NCI-H345 treated with DMSO at 0.1 percent for 48 hours (cell line): ENCODE measurements around the gene STRN.
"Not testable (repeated sequence)": the region's sequence is repeated elsewhere in the genome, so short reads cannot be mapped to it uniquely, and the experiment has no call there.

Experiments used
- DNase-seq: peaks from one replicate; lab custom pipeline; 2025; ENCODE audit not compliant: unreplicated experiment; lab: John Stamatoyannopoulos, UW

STRN gene

DNA sequence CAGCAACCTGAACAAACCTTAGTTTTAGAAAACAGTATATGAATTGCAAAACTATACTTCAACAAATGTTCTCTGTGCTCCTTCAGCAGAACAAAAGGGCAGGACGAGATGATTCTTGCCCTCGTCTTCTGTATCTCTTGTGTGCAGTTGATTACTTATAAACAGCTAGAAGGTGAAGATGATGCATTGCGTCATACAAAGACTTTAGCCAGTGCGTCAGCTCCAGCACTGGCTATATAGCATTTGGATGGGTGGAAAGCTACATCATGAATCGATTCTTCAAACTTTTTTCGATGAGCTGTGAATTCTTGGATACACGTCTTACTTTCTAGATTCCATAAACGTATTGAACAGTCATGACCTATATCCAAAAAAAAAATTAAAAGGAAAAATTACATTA, 117.1 kb downstream of the STRN start:
- no peak for DNase-seq

DNA sequence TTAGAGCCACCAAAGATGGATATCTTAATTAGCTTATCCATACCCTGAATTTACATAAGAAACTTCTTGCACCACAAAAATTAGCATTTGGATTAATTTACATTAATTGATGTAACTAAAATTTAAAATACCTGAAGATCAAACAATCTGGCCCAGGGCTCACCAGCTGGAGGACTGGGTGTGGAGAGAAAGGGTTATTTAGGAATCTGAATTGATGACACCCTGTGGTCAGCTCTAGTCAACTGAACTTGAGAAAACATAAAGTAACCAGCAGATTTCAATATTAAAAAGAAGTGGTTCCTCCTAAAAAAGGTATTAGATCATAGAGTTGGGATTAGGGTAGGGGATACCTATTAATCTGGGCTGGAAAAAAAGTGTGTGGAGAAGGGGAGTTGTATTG, 122.5 kb downstream of the STRN start:
- DNase-seq: no peak

DNA sequence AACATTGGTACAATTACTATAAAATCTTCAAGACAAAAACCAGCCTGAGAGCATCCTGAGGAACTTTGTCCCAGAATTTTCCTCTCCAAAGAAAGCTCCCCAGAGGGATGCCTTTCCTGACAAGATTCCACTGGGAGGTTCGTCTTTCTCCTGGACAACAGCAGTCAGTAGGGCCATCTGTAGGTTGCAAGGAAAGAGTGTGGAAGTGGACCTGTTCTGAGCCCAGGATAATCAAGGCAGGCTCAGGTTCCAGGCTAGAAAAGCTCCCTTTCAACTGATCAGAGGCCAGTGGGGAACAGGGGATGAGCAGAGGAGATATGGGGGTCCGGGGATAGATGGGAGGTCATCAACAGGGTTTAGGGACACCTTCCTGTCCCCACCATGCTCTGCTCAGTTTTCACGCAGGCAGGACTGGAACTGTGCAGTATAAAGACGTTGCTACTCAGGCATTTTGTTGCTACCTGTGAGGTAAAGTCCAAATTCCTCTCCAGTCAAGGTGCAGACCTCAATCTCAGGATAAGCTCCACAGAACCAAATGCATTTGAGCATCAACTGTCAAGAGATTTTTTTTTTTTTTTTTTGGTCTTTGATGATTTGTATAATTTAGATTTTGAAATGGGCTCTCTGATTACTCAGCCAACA, 126.2 kb downstream of the STRN start:
- no peak for DNase-seq

DNA sequence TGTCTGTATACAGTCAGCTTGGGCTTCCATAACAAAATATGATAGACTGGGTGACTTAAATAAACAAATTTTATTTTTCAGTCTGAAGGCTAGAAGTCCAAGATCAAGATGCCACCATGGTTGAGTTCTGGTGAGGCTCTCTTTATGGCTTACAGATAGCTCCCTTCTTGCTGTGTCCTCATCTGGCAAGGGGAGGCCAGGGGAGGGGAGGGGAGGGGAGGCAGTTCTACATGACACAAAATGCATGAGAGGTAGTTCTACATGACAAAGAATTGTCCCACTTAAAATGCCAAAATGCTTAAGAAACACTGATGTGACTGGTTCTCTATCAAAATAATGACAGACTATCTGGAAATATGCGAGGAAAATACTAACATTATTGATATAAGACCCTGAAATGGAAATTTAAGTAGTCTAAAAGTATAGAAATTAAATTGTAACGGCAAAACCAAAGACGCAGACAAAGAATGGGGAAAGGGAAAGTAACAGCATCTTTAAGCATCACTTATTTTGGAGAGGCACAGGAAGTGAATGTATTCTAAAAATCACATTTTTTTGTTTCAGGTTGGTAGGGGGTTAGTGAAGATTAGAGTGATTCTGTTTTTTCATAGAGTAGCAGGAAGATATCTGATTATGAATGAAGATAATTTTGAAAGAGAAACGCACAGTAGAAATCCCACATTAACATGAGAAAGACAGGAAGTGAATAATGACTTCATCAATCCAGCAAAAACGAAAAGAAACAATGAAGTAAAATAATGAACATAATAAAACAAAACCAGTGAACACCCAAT, 131.4 kb downstream of the STRN start:
- DNase-seq: no peak

DNA sequence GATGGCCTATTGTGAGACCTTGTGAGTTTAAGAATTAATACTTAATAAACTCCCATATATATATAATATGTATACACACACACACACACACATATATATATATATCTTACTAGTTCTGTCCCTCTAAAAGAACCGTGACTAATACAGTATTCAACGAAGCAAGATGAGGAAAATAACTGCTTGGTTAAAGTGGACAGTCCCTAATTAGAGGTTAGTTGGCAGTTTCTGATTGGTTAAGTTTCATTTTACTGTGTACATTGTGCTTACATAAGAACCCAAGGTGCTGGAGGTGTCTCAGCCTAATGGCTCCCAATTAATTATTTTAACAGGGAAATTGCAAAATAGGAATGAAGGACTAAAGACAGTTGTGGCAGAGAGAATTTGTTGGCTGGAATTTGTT, 132.1 kb downstream of the STRN start:
- DNase-seq: no peak

DNA sequence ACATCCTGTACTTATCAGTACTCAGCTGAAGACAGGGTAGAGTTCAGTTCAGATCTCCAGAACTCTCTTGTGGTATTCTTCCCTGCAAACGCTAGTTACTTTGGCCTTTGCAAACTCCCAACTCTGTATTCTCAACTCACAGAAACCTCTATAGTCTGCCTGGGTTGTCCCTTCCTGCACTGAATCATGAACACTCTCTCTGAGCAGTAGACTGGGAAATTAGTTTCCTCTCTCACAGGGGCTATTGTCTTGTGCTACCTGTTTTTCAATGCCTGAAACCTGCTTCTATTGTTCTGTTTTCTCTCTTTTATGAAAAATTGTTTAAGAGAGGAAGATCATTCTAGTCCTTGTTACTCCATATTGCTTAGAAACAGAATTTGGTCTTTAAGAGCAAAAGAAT, 135.2 kb downstream of the STRN start:
- no peak for DNase-seq

DNA sequence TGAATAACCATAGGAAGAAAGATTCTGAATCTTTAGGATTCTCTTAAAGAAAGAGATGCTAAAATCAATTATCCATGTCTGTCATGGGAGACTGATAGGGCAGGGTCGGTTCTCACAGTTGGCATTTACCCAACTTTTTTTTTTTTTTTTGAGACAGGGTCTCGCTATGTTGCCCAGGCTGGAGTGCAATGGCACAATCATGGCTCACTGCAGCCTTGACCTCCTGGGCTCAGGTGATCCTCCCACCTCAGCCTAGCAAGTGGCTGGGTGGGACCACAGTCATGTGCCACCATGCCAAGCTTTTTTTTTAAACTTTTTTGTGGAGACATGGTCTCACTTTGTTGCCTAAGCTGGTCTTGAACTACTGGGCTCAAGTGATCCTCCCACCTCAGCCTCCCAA, 141.7 kb downstream of the STRN start:
- not testable (repeated sequence) for DNase-seq

DNA sequence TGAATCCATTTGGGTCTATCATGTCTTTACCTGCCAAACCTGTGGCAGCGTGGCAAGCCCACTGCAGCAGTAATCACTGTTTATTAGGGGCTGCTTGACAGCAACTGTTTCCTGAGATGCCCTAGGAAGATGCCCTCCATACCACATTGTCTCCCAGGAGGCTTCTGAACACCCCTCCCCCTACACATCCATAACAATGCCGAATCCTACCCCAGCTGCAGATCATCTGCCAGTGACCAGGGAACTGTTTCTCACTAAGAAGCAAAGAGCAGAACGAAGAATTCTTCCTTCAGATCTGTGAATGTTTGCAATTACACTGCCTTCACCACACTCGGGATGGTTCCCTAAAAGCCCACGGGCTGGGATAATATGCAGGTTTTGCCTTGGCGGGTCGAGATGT, 142.1 kb downstream of the STRN start:
- no peak for DNase-seq

DNA sequence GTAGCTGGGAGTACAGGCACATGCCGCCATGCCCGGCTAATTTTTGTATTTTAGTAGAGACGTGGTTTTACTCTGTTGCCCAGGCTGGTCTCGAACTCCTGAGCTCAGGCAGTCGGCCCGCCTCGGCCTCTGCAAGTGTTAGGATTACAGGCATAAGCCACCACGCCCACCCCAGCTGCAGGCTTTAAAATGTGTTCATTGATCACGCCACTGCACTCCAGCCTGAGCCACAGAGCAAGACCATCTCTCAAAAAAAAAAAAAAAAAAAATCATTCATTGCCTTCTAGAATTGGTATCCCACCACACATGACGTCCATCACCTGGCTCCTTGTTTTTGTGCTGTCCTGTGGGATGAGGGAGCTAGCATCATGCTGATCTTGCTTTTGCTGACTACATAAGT, 142.5 kb downstream of the STRN start:
- DNase-seq: no peak

DNA sequence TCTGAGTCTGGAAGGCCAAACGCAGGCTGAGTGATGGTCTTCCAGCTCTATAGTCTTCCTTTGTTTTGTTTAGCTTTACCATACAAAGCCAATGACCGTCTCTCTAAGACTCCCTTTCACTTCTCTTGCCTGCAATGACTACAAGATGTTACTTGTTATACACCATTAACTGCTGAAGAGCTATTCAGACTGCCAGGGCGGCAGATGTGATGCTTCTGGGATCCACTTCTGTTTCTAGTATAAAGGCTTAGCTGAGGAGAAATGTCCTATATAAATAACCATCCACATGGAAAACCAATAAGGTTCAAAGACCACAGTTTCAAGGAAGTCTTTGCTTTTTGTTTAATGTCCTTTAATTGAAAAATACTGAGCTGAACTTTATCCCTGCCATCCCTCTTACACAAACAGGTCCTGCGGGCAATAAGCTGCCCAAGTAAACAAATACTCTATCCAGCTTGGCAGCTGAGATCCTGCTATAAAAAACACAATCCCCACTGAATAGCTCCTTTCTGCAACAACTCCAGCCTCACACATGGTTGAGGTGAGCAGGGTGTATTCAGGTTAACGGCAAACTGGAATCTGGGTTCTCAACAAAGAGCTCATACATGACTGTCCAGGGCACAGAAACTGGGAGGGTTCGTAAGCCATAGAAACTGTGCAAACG, 145.3 kb downstream of the STRN start:
- DNase-seq: peak; percentile 98

DNA sequence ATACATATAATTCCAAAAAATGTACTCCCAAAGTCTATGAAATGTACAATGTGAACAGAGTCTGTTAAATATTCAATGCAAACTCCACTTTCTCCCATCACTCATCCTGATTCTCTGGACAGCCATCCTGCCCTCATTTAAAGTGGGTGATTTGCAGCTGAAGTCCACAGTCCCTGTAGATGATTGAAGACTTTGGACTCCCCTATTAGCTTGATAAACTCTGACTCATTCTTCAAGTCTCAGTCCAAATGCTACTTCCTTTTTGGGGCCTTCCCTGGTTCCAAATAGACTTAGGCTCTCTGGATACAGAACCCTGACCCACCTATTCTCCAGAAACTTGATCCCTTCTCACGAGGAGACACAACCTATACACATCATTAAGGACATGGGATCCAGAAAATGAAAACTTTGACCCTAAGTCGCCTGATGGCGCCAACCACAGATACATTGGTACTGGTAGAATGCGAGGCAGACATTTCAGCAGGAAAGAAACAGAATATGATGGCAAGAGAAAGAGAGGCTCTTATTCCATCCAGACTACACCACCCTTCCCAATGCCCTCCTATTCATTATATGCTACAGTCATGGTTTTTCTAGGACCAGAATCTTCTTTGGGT, 147.1 kb downstream of the STRN start:
- DNase-seq: no peak

DNA sequence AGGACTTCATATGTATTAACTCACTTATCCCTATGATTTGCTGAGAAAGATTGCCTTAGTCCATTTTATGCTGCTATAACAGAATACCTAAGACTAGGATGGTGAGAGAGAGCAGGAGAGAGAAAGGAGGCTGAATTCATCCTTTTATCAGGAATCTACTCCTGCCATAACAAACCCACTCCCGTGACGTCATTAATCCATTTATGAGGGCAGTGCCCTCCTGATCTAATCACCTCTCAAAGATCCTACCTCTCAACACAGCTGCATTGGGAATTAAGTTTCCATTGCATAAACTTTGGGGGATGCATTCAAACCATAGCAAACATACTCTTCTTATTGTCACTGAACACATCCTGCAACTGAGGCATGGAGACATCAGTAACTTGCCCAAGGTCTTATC, 147.8 kb downstream of the STRN start:
- no peak for DNase-seq

DNA sequence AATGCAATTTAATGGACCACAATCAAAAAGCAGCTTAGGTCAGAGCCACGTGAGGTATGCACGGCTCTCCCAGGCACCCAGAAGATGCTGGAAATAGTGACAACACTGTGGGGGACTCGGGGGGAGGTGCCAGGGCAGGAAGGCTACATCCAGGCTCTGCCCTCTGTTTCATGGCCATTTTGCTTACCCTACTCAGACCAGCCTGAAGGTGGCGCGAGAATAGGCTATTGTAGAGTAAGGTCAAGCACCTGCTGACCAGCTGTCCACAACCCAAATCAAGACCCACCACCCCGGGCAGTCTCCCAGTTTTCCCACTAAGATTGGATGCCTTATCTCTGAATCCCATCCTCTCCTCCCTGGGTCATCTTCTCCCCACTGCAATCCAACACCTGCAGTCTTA, 154.1 kb downstream of the STRN start:
- DNase-seq: no peak

DNA sequence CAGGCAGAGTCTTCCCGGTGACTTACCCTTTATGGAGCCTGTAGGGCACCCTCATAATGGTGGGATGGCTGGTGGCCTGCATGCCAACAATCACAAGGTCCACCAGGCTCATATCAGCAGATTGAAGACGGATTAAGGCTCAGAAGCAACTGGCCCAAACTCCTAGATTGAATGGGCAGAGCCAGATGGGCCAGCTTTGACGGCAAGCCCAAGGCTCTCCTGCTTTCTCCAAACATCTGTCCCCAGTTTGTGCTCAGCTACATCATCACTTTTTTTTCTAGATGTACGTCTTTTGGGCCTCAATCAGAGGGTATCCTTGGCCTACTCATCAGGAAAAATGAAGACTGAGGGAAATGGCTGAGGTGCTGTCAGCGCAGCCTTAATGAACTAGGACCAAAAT, 155.3 kb downstream of the STRN start:
- no peak for DNase-seq

DNA sequence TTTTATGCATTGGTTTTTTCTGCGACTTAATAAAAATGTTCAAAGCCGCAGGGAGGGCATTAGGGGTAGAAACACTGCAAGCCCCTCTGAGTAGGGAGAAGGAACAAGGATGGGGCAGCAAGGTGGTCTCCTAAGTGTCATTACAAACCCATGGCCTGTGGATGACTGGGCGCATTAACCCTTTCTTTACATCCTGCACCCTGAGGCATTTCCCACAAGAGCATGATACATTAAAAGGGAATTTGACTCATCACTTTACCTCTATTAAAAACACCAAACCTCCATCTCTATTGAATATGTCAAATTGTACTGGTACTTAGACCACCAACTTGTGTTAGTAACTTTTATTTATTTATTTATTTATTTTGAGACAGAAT, 157.3 kb downstream of the STRN start:
- no peak for DNase-seq

DNA sequence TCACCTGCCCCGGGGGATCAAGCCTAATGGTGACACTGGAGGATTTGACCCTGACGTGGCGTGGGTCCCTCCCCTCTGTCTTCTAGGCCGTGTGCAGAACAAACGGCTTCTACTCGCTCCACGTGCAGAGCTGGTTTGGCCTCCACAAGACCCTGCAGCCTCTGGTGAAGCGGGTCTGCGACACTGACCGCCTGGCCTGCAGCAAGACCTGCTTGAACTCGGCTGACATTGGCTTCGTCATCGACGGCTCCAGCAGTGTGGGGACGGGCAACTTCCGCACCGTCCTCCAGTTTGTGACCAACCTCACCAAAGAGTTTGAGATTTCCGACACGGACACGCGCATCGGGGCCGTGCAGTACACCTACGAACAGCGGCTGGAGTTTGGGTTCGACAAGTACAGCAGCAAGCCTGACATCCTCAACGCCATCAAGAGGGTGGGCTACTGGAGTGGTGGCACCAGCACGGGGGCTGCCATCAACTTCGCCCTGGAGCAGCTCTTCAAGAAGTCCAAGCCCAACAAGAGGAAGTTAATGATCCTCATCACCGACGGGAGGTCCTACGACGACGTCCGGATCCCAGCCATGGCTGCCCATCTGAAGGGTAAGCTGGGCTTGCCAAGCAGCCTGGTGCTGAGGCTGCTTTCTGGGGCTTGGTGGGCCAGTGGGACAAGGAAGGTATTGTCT, 157.8 kb downstream of the STRN start:
- no peak for DNase-seq

DNA sequence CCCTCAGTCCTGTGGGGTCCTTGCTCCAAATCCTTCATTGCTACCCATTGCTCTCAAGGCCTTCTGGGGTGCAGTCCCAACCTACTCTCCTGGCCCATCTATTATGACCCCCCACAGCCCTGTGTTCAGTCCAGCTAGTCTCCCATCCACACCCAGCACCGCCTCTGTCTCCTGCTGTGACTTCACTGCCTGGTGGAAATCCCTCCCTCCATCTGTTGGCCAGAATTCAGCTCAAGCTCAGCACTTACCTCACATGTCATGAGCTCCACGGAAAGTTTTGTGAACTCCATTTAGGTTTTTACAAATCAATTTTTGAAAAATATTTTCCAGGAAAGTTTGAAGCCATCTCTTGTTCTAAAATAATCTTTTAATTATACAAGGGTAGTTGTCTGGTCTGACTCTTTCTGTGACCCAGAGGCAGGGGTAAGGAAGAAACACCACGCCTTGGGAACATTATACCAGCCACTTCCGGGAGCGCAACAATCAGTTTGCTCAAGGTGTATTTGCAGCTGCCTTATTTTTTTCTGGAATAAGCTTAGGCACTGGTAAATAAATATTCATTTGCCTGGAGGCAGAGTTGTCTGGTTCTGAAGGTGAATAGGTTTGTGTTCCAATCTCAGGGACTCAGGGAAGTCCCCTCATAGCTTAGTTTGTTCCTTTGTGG, 159.0 kb downstream of the STRN start:
- no peak for DNase-seq

DNA sequence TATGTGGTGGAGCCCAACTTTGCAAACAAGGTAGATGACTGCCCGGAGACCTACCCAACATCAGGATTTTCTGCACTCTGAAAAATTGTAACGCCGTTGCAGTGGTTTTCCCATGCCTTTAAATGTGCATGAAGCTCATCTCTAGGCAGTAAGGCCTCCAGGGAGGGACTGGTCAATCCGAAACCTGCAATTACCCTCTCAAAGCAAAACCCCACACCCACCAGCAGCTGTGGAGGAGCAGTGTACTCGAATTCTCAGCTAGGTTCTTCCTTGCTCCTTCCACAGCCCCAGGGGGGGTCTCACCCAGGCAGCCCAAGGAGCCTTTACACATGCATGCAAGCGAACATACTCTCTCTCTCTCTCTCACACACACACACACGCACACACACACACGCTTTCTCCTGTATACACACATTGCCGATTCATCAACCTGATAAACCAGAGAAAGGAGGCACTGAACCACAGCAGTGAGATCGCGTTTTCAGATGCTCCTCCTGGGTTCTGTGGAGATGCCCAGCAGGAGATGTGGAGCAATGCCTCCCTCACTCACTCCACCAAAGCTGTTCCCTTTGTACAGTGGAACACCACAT, 160.6 kb downstream of the STRN start:
- no peak for DNase-seq

DNA sequence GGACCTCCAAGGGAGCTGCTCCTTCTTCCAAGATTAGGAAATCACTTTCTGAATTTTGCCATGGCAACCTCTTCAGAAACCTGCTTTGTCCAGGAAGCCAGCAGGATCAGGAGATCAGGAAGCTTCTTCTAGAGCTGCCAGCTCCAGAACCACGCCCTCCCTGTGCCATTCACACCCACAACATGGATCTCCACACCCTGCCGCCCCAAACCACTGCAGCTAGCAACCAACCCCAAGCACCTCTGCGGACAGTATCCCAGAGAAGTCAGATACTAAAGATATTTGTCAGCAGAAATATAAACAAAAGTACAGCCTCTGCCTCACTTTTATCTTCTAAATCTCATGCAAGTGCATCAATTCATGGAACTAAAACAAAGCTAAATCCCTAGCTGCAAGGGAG, 163.4 kb downstream of the STRN start:
- no peak for DNase-seq

DNA sequence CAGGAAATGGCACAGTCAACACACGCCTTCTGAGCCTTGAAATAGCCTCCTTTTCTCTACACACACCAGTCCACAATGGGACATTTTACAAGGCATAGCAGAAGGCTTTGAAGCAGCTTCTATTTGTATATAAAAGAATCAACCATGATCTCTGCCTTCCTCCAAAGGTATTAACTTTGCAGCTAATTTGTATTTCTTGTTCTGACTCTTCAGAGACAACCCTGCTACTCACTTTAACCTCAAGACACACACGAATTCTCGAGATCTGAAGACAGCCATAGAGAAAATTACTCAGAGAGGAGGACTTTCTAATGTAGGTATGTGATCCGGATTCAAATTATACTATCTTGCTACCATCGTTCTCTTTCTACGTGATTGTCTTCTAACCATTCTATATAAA, 165.2 kb downstream of the STRN start:
- DNase-seq: no peak

DNA sequence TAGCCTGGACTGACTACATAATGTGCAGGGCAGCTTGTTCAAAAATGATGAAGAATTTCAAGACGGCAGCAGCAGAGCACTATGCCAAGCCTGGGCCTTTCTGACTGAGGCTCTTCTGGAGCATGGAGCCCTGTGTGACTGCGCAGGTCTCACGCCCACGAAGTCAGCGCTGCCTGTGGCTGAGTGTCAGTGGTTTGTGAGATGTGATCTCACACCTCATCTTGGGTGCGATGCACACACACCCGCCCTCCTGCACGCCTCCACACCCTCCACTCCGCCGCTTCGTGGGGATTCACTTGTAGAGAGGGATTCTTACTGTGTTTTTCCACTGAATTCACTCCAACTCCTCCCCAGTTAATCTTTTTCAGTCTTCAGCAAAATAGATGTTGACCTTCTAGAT, 166.0 kb downstream of the STRN start:
- DNase-seq: no peak
